Measurements from ENCODE around the gene ACOX2. TPM values are rescaled to one million over a fixed set of nuclear protein-coding genes. Genes with fewer than 3 reads are reported as not detected.

The ACOX2 gene
- total RNA-seq, 1 experiment from 2014 or later: 0.85 TPM

GRCh38 chr3:58482917-58483636 is 53.9 kb downstream of the ACOX2 start:
- H3K79me2 ChIP-seq (ENCODE audit: insufficient read depth, low read length): no peaks in the 10 kb centered on the region
- H3K27me3 ChIP-seq (ENCODE audit: insufficient read depth, low read length): no peaks in the 10 kb centered on the region
- H3K18ac ChIP-seq (ENCODE audit: insufficient read length, low read depth, low read length): no peak overlapping the region
- H4K20me1 ChIP-seq (ENCODE audit: control insufficient read depth, insufficient read depth, insufficient read length): no peaks in the 10 kb centered on the region
- Mint-ChIP-seq H3K27me3 (ENCODE audit: low read depth) (peaks cover 17% of the 10 kb centered on the region), H3K4me3 (no peak overlapping the region), H3K36me3 (ENCODE audit: insufficient read depth in 1 of 3, low read depth in 3 of 3) (peaks cover 0 to 3% (median 0%) of the 10 kb centered on the region in 3 experiments; a peak in 3 of 7 replicates), H3K9me3 (peaks cover 0 to 9% of the 10 kb centered on the region in 2 experiments; a peak in 4 of 5 replicates), H3K4me1 (peaks cover 10 to 19% of the 10 kb centered on the region in 2 experiments), H3K27ac (no peak overlapping the region)
- H2BK12ac ChIP-seq (ENCODE audit: insufficient read length, low read depth, low read length): no peak overlapping the region
- no peaks in the 10 kb centered on the region for H3K9me3 ChIP-seq (ENCODE audit: control insufficient read depth, low read depth, low read length)
- no CpG with 5 or more reads among the region's 8 CpGs for WGBS (ENCODE audit: extremely low coverage, insufficient read length, low lambda C conversion rate)
- H4K8ac ChIP-seq (replicated peaks; ENCODE audit: insufficient read length, low read depth, low read length): no peak overlapping the region
- no peaks in the 10 kb centered on the region for H3K4me1 ChIP-seq (ENCODE audit: insufficient read depth, low read length)
- no peak overlapping the region for H3T11ph ChIP-seq (ENCODE audit: low read length)
- no peak overlapping the region for H2BK15ac ChIP-seq (ENCODE audit: low read depth, low read length)
- no peak overlapping the region for H3K4ac ChIP-seq (ENCODE audit: low read depth, low read length)
- no peaks in the 10 kb centered on the region for H3K23me2 ChIP-seq (ENCODE audit: insufficient read length, low read depth, low read length, poor library complexity, severe bottlenecking)
- no peak overlapping the region for H2BK5ac ChIP-seq (ENCODE audit: insufficient read length, low read length)
- H2AFZ ChIP-seq (ENCODE audit: low read length): no peak overlapping the region
- H2BK20ac ChIP-seq (ENCODE audit: low read depth, low read length, poor library complexity, severe bottlenecking): no peak overlapping the region
- DNase-seq: no peak
- no peak overlapping the region for H3K56ac ChIP-seq (ENCODE audit: insufficient read length, low read depth, low read length)
- no peak overlapping the region for H4K5ac ChIP-seq (ENCODE audit: insufficient read length, low read depth, low read length)
- no peak overlapping the region for H2BK120ac ChIP-seq (ENCODE audit: low read depth, low read length, poor library complexity, severe bottlenecking)
- H3K23ac ChIP-seq (ENCODE audit: insufficient read length, low read depth, low read length): no peak overlapping the region
- H3K14ac ChIP-seq (ENCODE audit: insufficient read depth, low read length): no peak overlapping the region
- TF ChIP-seq, protein P1, sequence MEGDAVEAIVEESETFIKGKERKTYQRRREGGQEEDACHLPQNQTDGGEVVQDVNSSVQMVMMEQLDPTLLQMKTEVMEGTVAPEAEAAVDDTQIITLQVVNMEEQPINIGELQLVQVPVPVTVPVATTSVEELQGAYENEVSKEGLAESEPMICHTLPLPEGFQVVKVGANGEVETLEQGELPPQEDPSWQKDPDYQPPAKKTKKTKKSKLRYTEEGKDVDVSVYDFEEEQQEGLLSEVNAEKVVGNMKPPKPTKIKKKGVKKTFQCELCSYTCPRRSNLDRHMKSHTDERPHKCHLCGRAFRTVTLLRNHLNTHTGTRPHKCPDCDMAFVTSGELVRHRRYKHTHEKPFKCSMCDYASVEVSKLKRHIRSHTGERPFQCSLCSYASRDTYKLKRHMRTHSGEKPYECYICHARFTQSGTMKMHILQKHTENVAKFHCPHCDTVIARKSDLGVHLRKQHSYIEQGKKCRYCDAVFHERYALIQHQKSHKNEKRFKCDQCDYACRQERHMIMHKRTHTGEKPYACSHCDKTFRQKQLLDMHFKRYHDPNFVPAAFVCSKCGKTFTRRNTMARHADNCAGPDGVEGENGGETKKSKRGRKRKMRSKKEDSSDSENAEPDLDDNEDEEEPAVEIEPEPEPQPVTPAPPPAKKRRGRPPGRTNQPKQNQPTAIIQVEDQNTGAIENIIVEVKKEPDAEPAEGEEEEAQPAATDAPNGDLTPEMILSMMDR (conservative IDR thresholded peaks at IDR 0.05): no peak
- H3K27ac ChIP-seq (ENCODE audit: insufficient read length, low read depth, low read length): no peak overlapping the region
- no peak overlapping the region for H2AK5ac ChIP-seq (ENCODE audit: insufficient read length, low read length)
- no peak overlapping the region for H3K9ac ChIP-seq (ENCODE audit: extremely low read depth, insufficient read length, low read length)
- H4K91ac ChIP-seq (ENCODE audit: insufficient read length, low read depth, low read length): no peak overlapping the region
- H3K4me2 ChIP-seq (ENCODE audit: insufficient read depth, insufficient read length, low read length): no peak overlapping the region
- H3K79me1 ChIP-seq (ENCODE audit: insufficient read depth, low read depth, low read length, poor library complexity, severe bottlenecking): no peaks in the 10 kb centered on the region
